PFSK-1 (cell line): ENCODE results near the gene MRPS15.

Experiments used
- POLR2AphosphoS5 ChIP-seq: IDR thresholded peaks from 2 replicates; pipeline ENCODE4 v1.6.1; 2012; ENCODE audit warnings: low read depth, mild to moderate bottlenecking, control low read depth, low read length, moderate library complexity
- SIN3A ChIP-seq: IDR thresholded peaks from 2 replicates; pipeline ENCODE4 v1.6.1; 2012; ENCODE audit warnings: mild to moderate bottlenecking, low read length, moderate library complexity, borderline replicate concordance; ENCODE audit not compliant: insufficient read depth

GRCh38 chr1:36506276-36506920 lies 42.2 kb upstream of the MRPS15 start:
- TF ChIP-seq POLR2AphosphoS5, result no peak
- TF ChIP-seq SIN3A, result no peak
